ENCODE data around the gene GORASP2. TPM values are rescaled to one million over a fixed set of nuclear protein-coding genes. Genes with fewer than 3 reads are reported as not detected.

The GORASP2 gene
- total RNA-seq, 2 donors from 2014 or later = 90.9 to 104 TPM

DNA sequence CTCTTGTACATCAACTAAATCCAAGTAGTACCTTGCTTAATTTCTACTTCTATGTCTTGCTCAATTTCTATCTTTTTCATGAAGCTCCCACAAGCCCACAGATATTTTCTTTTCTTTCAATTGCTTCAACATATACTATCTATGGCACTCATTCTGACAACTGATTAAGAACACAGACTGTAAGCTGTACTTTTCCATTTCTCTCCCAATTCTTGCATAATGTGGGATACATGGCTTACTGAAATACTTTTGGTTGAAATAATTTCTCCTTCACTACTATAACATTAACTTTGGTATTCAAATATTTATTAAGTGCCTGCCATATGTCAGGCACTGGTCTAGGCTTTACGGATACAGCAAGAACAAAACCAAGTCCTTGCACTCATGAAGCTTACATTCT lies 84.8 kb downstream of the GORASP2 start:
- H3K9ac ChIP-seq (ENCODE audit: extremely low read depth, low read length, poor library complexity, severe bottlenecking) = no peak overlapping the region
- H3K27ac ChIP-seq (ENCODE audit: low read depth, low read length) = no peak overlapping the region
- no peak overlapping the region for H3K4me3 ChIP-seq (ENCODE audit: low read length)
- Mint-ChIP-seq H3K36me3 (ENCODE audit: low read depth) (peaks cover 39% of the 10 kb centered on the region), H3K4me1 (peaks cover 24% of the 10 kb centered on the region), H3K9me3 (no peaks in the 10 kb centered on the region), H3K27me3 (ENCODE audit: insufficient read depth) (no peaks in the 10 kb centered on the region), H3K4me3 (no peak overlapping the region), H3K27ac (no peak overlapping the region)
- no peaks in the 10 kb centered on the region for H3K9me3 ChIP-seq (ENCODE audit: control insufficient read depth, low read length)
- H3K4me1 ChIP-seq (ENCODE audit: control insufficient read depth, insufficient read depth, low read length) = peaks cover 5% of the 10 kb centered on the region
- H3K36me3 ChIP-seq (ENCODE audit: control insufficient read depth, insufficient read depth, low read length) = peaks cover 35% of the 10 kb centered on the region
- TF ChIP-seq, protein P1, sequence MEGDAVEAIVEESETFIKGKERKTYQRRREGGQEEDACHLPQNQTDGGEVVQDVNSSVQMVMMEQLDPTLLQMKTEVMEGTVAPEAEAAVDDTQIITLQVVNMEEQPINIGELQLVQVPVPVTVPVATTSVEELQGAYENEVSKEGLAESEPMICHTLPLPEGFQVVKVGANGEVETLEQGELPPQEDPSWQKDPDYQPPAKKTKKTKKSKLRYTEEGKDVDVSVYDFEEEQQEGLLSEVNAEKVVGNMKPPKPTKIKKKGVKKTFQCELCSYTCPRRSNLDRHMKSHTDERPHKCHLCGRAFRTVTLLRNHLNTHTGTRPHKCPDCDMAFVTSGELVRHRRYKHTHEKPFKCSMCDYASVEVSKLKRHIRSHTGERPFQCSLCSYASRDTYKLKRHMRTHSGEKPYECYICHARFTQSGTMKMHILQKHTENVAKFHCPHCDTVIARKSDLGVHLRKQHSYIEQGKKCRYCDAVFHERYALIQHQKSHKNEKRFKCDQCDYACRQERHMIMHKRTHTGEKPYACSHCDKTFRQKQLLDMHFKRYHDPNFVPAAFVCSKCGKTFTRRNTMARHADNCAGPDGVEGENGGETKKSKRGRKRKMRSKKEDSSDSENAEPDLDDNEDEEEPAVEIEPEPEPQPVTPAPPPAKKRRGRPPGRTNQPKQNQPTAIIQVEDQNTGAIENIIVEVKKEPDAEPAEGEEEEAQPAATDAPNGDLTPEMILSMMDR (conservative IDR thresholded peaks at IDR 0.05) = no peak
- no peak for DNase-seq
- H3K27me3 ChIP-seq (ENCODE audit: control insufficient read depth, insufficient read depth, low read length, poor library complexity, severe bottlenecking) = no peaks in the 10 kb centered on the region
- WGBS, 2 experiments (ENCODE audit: insufficient coverage in 1 of 2, insufficient read length in 1 of 2) = 50% methylated on average over 1 of the region's 1 CpG; no CpG with 5 or more reads in 1 of the 2 experiments

DNA sequence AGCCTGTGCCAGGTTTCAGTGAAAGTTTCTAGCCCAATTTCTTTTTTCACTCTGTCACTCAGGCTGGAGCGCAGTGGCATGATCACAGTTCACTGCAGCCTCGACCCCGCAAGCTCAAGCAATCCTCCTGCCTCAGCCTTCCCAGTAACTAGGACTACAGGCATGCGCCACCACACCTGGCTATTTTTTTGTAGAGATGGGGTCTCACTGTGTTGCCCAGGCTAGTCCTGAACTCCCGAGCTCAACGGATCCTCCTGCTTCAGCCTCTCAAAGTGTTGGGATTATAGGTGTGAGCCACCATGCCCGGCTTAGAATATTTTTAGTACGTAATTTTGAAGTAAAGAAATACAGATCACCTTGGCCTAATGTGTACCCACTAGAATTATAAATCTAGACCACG lies 87.1 kb downstream of the GORASP2 start:
- peaks cover 33% of the 10 kb centered on the region for H3K36me3 ChIP-seq (ENCODE audit: control insufficient read depth, insufficient read depth, low read length)
- Mint-ChIP-seq H3K27me3 (ENCODE audit: insufficient read depth) (no peaks in the 10 kb centered on the region), H3K4me3 (no peak overlapping the region), H3K9me3 (no peaks in the 10 kb centered on the region), H3K36me3 (ENCODE audit: low read depth) (peaks cover 34% of the 10 kb centered on the region), H3K4me1 (peaks cover 11% of the 10 kb centered on the region), H3K27ac (no peak overlapping the region)
- no peak overlapping the region for H3K27ac ChIP-seq (ENCODE audit: low read depth, low read length)
- no peaks in the 10 kb centered on the region for H3K9me3 ChIP-seq (ENCODE audit: control insufficient read depth, low read length)
- H3K4me3 ChIP-seq (ENCODE audit: low read length) = no peak overlapping the region
- no peak overlapping the region for H3K9ac ChIP-seq (ENCODE audit: extremely low read depth, low read length, poor library complexity, severe bottlenecking)
- TF ChIP-seq, protein P1 (conservative IDR thresholded peaks at IDR 0.05) = no peak
- DNase-seq = no peak
- 96 to 98% methylated on average over 9 of the region's 9 CpGs for WGBS, 2 experiments (ENCODE audit: insufficient coverage in 1 of 2, insufficient read length in 1 of 2)
- no peaks in the 10 kb centered on the region for H3K27me3 ChIP-seq (ENCODE audit: control insufficient read depth, insufficient read depth, low read length, poor library complexity, severe bottlenecking)
- no peaks in the 10 kb centered on the region for H3K4me1 ChIP-seq (ENCODE audit: control insufficient read depth, insufficient read depth, low read length)

Other genes starting within 250 kb of the GORASP2 start
- 100 to 1,000 TPM in 1 of 2 donors, 10 to 100 TPM in 1; 60.3 to 103 TPM for gene SP5, start 213.9 kb upstream of the GORASP2 start, total RNA-seq
- 10 to 100 TPM in 1 of 2 donors, 1 to 10 TPM in 1; 9.6 to 18.3 TPM for gene ERICH2, start 158.9 kb upstream of the GORASP2 start, total RNA-seq
- gene GAD1, start 112.4 kb upstream of the GORASP2 start, total RNA-seq = 10 to 100 TPM; 12.8 to 26.3 TPM
- gene TLK1, start 231.6 kb downstream of the GORASP2 start, total RNA-seq = 10 to 100 TPM; 85.4 to 85.8 TPM